Stomach (tissue), 9 donors: Measurements from ENCODE around the gene ZNF644. TPM values are rescaled to one million over a fixed set of nuclear protein-coding genes. Genes with fewer than 3 reads are reported as not detected.

ENCODE experiments used
- DNase-seq, 2 donors: peaks; one replicate each; pipeline versions ENCODE4 v3.0.0 to v3.0.0-alpha.2; 2013 to 2019
- H3K27ac ChIP-seq, 5 donors: fragments of 200-600 bp in 4 of 5; sonication (generic) in 4 of 5; one replicate each; pipeline ENCODE4 v1.5.1; 2013 to 2019; ENCODE audit warnings: mild to moderate bottlenecking in 1 of 5, moderate library complexity in 1 of 5
- H3K27me3 ChIP-seq, 3 donors: fragments of 200-600 bp; sonication (generic); one replicate each; pipeline ENCODE4 v1.5.1; 2017 to 2019; ENCODE audit warnings: mixed run types in 1 of 3
- H3K36me3 ChIP-seq, 4 donors: fragments of 200-600 bp; sonication (generic); 1 replicate in 3 of 4; 2 replicates in 1 of 4; pipeline ENCODE4 v1.5.1; 2016 to 2019
- H3K4me1 ChIP-seq, 4 donors: fragments of 200-600 bp; sonication (generic); one replicate each; pipeline ENCODE4 v1.5.1; 2016 to 2019
- H3K4me3 ChIP-seq, 4 donors: fragments of 200-600 bp; sonication (generic) in 3 of 4; one replicate each; pipeline ENCODE4 v1.5.1; 2016 to 2019; ENCODE audit warnings: mild to moderate bottlenecking in 1 of 4
- H3K9me3 ChIP-seq, 4 donors: fragments of 200-600 bp; sonication (generic); one replicate each; pipeline ENCODE4 v1.5.1; 2016 to 2019
- EP300 ChIP-seq: sonication (generic); formaldehyde crosslinking; IDR thresholded peaks from one replicate; pipeline ENCODE4 v1.6.1; 2017; ENCODE audit warnings: antibody characterized with exemption
- POLR2A ChIP-seq, 4 donors: fragments of 450-650 bp; IDR thresholded peaks; one replicate each; pipeline ENCODE4 v1.6.1; 2016; ENCODE audit warnings: antibody characterized with exemption in 4 of 4, control low read depth in 2 of 4, mild to moderate bottlenecking in 1 of 4, moderate library complexity in 1 of 4
- POLR2AphosphoS5 ChIP-seq, 3 donors: sonication (generic); formaldehyde crosslinking; IDR thresholded peaks; one replicate each; pipeline ENCODE4 v1.6.1; 2016; ENCODE audit warnings: antibody characterized with exemption in 3 of 3
- WGBS, 5 donors: extraction: QIAGEN DNeasy Blood & Tissue Kit in 3 of 5; methylation state at CpG; one replicate each; pipeline versions ENCODE4 v1.1.5 to v1.1.7; 2013 to 2018; 5-methylcytosine and 5-hydroxymethylcytosine counted together
- intact Hi-C: fragments of 100-400 bp; cut with DNase I; formaldehyde crosslinking; loops from one replicate; pipeline ENCODE4 v1.15.1; 2023; ENCODE audit warnings: low total_unique reads
- polyA plus RNA-seq, 3 donors: library from polyadenylated mRNA; stranded (reverse); fragments of 200-250 nt; gene quantifications; one replicate each; pipeline ENCODE4 v1.2.3, GENCODE V29; 2013
- total RNA-seq, 5 donors: library from RNA; depleted of rRNA; stranded (reverse); fragments of >200 nt; gene quantifications; one replicate each; pipeline versions ENCODE4 v1.1.0 to v1.2.3, GENCODE V29; 2014 to 2016
- TF ChIP-seq, protein P1 (sequence below), 7 experiments: fragments of 450-650 bp in 4 of 7; fragments of 200-600 bp in 3 of 7; sonication (generic) in 3 of 7; IDR thresholded peaks; one replicate each; pipeline ENCODE4 v1.5.1; 2016 to 2019; ENCODE audit warnings: antibody characterized with exemption in 7 of 7, control low read depth in 2 of 7, mild to moderate bottlenecking in 1 of 7
- donor health status: healthy with polysubstance abuse.
- donor health status: Bipolar disorder and iron deficiency.
- donor health status: healthy.

ZNF644 gene
- total and polyA plus RNA-seq, 8 donors, result 13.2 to 134 (median 43.5) TPM

DNA sequence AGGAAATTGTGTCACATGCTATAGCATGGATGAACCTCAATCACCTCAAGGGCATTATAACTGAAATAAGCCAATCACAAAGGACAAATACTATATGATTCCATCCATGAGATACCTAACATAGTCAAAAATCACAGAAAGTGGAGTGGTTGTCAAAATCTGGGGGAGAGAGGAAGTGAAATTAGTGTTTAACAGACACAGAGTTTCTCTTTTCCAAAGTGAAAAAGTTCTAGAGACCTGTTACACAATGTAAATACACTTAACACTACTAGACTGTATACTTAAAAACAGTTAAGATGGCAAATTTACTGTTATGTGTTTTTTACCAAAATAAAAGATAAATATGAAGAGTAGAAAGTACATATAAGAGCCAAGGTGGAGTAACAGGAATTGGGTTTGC lies 31.8 kb downstream of the ZNF644 start:
- intact Hi-C loops, result no loop called here
- Histone ChIP-seq H3K4me3 (no peak overlapping the region), H3K27me3 (no peaks in the 10 kb centered on the region), H3K9me3 (peaks cover 0 to 8% (median 0%) of the 10 kb centered on the region in 4 donors), H3K27ac (no peak overlapping the region), H3K36me3 (peaks cover 0 to 7% (median 0%) of the 10 kb centered on the region in 4 donors), H3K4me1 (peaks cover 0 to 50% (median 23%) of the 10 kb centered on the region in 4 donors)
- TF ChIP-seq EP300 (no peak), POLR2A (IDR thresholded peaks at IDR 0.05) (no peak), POLR2AphosphoS5 (IDR thresholded peaks at IDR 0.05) (no peak)
- TF ChIP-seq, protein P1, sequence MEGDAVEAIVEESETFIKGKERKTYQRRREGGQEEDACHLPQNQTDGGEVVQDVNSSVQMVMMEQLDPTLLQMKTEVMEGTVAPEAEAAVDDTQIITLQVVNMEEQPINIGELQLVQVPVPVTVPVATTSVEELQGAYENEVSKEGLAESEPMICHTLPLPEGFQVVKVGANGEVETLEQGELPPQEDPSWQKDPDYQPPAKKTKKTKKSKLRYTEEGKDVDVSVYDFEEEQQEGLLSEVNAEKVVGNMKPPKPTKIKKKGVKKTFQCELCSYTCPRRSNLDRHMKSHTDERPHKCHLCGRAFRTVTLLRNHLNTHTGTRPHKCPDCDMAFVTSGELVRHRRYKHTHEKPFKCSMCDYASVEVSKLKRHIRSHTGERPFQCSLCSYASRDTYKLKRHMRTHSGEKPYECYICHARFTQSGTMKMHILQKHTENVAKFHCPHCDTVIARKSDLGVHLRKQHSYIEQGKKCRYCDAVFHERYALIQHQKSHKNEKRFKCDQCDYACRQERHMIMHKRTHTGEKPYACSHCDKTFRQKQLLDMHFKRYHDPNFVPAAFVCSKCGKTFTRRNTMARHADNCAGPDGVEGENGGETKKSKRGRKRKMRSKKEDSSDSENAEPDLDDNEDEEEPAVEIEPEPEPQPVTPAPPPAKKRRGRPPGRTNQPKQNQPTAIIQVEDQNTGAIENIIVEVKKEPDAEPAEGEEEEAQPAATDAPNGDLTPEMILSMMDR (IDR thresholded peaks at IDR 0.05), result no peak
- no peak for DNase-seq

GRCh38 chr1:90989302-90989701 lies 32.5 kb downstream of the ZNF644 start:
- DNase-seq, result no peak
- no peak overlapping the region for H3K4me3 ChIP-seq
- H3K27me3 ChIP-seq, result no peaks in the 10 kb centered on the region
- intact Hi-C loops, result no loop called here
- H3K9me3 ChIP-seq, result peaks cover 0 to 8% (median 0%) of the 10 kb centered on the region in 4 donors
- H3K4me1 ChIP-seq, result peaks cover 0 to 50% (median 24%) of the 10 kb centered on the region in 4 donors
- peaks cover 0 to 7% (median 0%) of the 10 kb centered on the region in 4 donors for H3K36me3 ChIP-seq
- 95 to 99% (median 97%) methylated on average over 4 of the region's 4 CpGs for WGBS, 5 donors
- TF ChIP-seq EP300 (no peak), POLR2AphosphoS5 (IDR thresholded peaks at IDR 0.05) (no peak), POLR2A (IDR thresholded peaks at IDR 0.05) (no peak)
- TF ChIP-seq, protein P1 (IDR thresholded peaks at IDR 0.05), result no peak
- no peak overlapping the region for H3K27ac ChIP-seq

GRCh38 chr1:90987841-90988240 lies 34.0 kb downstream of the ZNF644 start:
- no peak for DNase-seq
- intact Hi-C loops, result no loop called here
- 60 to 100% (median 99%) methylated on average over 2 of the region's 2 CpGs for WGBS, 5 donors
- Histone ChIP-seq H3K4me3 (no peak overlapping the region), H3K4me1 (peaks cover 0 to 37% (median 20%) of the 10 kb centered on the region in 4 donors), H3K27ac (no peak overlapping the region), H3K9me3 (peaks cover 0 to 8% (median 0%) of the 10 kb centered on the region in 4 donors), H3K27me3 (no peaks in the 10 kb centered on the region), H3K36me3 (peaks cover 0 to 11% (median 0%) of the 10 kb centered on the region in 4 donors)
- TF ChIP-seq POLR2AphosphoS5 (IDR thresholded peaks at IDR 0.05), result no peak
- TF ChIP-seq EP300, result no peak

- peaks cover 0 to 11% (median 0%) of the 10 kb centered on the region in 4 donors for H3K36me3 ChIP-seq
- no peak overlapping the region for H3K4me3 ChIP-seq
- no peaks in the 10 kb centered on the region for H3K27me3 ChIP-seq
- no peak overlapping the region for H3K27ac ChIP-seq
- no peak for TF ChIP-seq POLR2AphosphoS5 (IDR thresholded peaks at IDR 0.05)
- TF ChIP-seq, protein P1 (IDR thresholded peaks at IDR 0.05), result no peak
- TF ChIP-seq EP300, result no peak
- TF ChIP-seq POLR2A (IDR thresholded peaks at IDR 0.05), result no peak
- intact Hi-C loops, result no loop called here
- peaks cover 0 to 8% (median 0%) of the 10 kb centered on the region in 4 donors for H3K9me3 ChIP-seq
- no peak for DNase-seq
- WGBS, 5 donors, result 83 to 95% (median 87%) methylated on average over 2 of the region's 2 CpGs
- peaks cover 0 to 29% (median 15%) of the 10 kb centered on the region in 4 donors for H3K4me1 ChIP-seq
These were observed 34.9 kb downstream of the ZNF644 start for GRCh38 chr1:90986953-90987352.

- no peak for DNase-seq
- 83 to 89% (median 87%) methylated on average over 1 of the region's 1 CpG for WGBS, 5 donors
- no peak overlapping the region for H3K4me3 ChIP-seq
- TF ChIP-seq POLR2AphosphoS5 (IDR thresholded peaks at IDR 0.05) (no peak), EP300 (no peak), POLR2A (IDR thresholded peaks at IDR 0.05) (no peak)
- TF ChIP-seq, protein P1 (IDR thresholded peaks at IDR 0.05), result no peak
- intact Hi-C loops, result no loop called here
- H3K36me3 ChIP-seq, result peaks cover 0 to 28% (median 19%) of the 10 kb centered on the region in 4 donors
- H3K27ac ChIP-seq, result no peak overlapping the region
- H3K9me3 ChIP-seq, result no peaks in the 10 kb centered on the region
- no peaks in the 10 kb centered on the region for H3K27me3 ChIP-seq
- H3K4me1 ChIP-seq, result peaks cover 0 to 16% (median 5%) of the 10 kb centered on the region in 4 donors
These were observed 44.3 kb downstream of the ZNF644 start for GRCh38 chr1:90977522-90977921.
